Stimulated activated CD8-positive, alpha-beta memory T cell treated with anti-CD3 and anti-CD28 coated beads, Interleukin-12 subunit alpha, Interleukin-12 subunit beta, amount 100 ng/mL, for 4 hours (primary cell): Measurements from ENCODE around the gene SLC1A7.

Experiments used
- DNase-seq: peaks from one replicate; pipeline ENCODE4 v3.0.0-alpha.2; 2020; ENCODE audit warnings: low read depth

Gene SLC1A7

GRCh38 chr1:53090227-53091147, 52.0 kb downstream of the SLC1A7 start:
- DNase-seq, result no peak

- DNase-seq, result no peak
These were observed 52.8 kb downstream of the SLC1A7 start for GRCh38 chr1:53089478-53090226.

GRCh38 chr1:53088616-53089300, 53.7 kb downstream of the SLC1A7 start:
- DNase-seq, result no peak

GRCh38 chr1:53087332-53088285, 54.8 kb downstream of the SLC1A7 start:
- DNase-seq, result no peak

- no peak for DNase-seq
These were observed 55.9 kb downstream of the SLC1A7 start for GRCh38 chr1:53086491-53087070.

- no peak for DNase-seq
These were observed 57.0 kb downstream of the SLC1A7 start for GRCh38 chr1:53085405-53085804.

- no peak for DNase-seq
These were observed 57.9 kb downstream of the SLC1A7 start for GRCh38 chr1:53084589-53084971.

GRCh38 chr1:53083636-53084588, 58.5 kb downstream of the SLC1A7 start:
- no peak for DNase-seq

GRCh38 chr1:53082826-53083455, 59.5 kb downstream of the SLC1A7 start:
- no peak for DNase-seq

GRCh38 chr1:53081384-53082066, 60.9 kb downstream of the SLC1A7 start:
- no peak for DNase-seq

- no peak for DNase-seq
These were observed 61.7 kb downstream of the SLC1A7 start for GRCh38 chr1:53080769-53081168.

- no peak for DNase-seq
These were observed 62.4 kb downstream of the SLC1A7 start for GRCh38 chr1:53080041-53080440.

GRCh38 chr1:53079251-53079650, 63.2 kb downstream of the SLC1A7 start:
- DNase-seq, result no peak

- no peak for DNase-seq
These were observed 63.9 kb downstream of the SLC1A7 start for GRCh38 chr1:53078333-53079101.

GRCh38 chr1:53077599-53077965, 64.9 kb downstream of the SLC1A7 start:
- DNase-seq, result no peak

GRCh38 chr1:53076721-53077598, 65.5 kb downstream of the SLC1A7 start:
- DNase-seq, result no peak

- DNase-seq, result no peak
These were observed 66.3 kb downstream of the SLC1A7 start for GRCh38 chr1:53076165-53076564.
